Activated naive CD8-positive, alpha-beta T cell (primary cell): Measurements from ENCODE around the gene IBA57.
A peak's percentile ranks its signal among the peaks of the same experiment; 100 is the strongest.

Experiments used
- H3K27ac Mint-ChIP-seq: one replicate; pipeline ENCODE4 v1.8.0; 2021; ENCODE audit warnings: mixed read lengths
- H3K27me3 Mint-ChIP-seq: one replicate; pipeline ENCODE4 v1.8.0; 2021; ENCODE audit warnings: mixed read lengths
- H3K36me3 Mint-ChIP-seq: one replicate; pipeline ENCODE4 v1.8.0; 2021; ENCODE audit warnings: mixed read lengths
- H3K4me1 Mint-ChIP-seq: one replicate; pipeline ENCODE4 v1.8.0; 2021; ENCODE audit warnings: low read depth, mixed read lengths
- H3K4me3 Mint-ChIP-seq: one replicate; pipeline ENCODE4 v1.8.0; 2021; ENCODE audit warnings: mild to moderate bottlenecking, mixed read lengths
- H3K9me3 Mint-ChIP-seq: one replicate; pipeline ENCODE4 v1.8.0; 2021; ENCODE audit warnings: low read depth, mixed read lengths

Gene IBA57

GRCh38 chr1:228158151-228159007, 7.2 kb upstream of the IBA57 start:
- Mint-ChIP-seq H3K4me1 (peaks cover 53% of the 10 kb centered on the region), H3K4me3 (no peak overlapping the region), H3K27ac (no peak overlapping the region), H3K9me3 (no peaks in the 10 kb centered on the region), H3K27me3 (no peaks in the 10 kb centered on the region), H3K36me3 (no peaks in the 10 kb centered on the region)

DNA sequence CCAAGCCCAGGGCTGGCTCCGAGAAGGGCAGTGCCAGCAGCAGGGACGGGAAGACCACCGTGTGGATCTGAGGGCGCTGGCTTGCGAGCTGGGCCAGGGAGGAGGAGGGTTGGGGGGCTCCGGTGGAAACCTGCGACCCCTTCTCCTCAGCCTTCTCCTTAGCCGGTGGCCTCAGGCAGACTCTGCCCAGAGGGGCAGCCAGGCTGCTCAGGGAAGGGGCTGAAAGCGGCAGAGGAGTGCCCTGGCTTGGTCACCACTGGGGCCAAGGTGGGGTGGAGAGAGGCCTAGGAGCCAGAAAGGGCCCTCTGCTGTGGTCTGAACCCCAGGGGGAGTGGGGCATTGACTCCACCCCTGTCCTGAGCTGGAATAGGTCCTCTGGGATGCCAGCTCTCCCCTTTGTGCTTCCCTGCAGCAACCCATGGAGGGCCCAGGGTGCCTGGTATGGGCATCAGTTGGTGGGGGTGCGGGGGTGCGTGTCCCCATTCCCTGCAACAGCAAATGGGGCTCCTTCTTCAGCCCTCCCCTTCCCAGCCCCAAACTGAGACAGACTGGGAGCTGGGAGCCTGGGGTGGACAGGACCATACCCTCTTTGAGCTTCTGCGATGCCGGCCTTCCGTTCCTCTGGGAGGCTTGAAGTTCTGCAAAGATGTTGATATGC, 6.5 kb upstream of the IBA57 start:
- Mint-ChIP-seq H3K36me3 (no peaks in the 10 kb centered on the region), H3K9me3 (no peaks in the 10 kb centered on the region), H3K4me3 (no peak overlapping the region), H3K4me1 (peaks cover 57% of the 10 kb centered on the region), H3K27ac (no peak overlapping the region), H3K27me3 (no peaks in the 10 kb centered on the region)

DNA sequence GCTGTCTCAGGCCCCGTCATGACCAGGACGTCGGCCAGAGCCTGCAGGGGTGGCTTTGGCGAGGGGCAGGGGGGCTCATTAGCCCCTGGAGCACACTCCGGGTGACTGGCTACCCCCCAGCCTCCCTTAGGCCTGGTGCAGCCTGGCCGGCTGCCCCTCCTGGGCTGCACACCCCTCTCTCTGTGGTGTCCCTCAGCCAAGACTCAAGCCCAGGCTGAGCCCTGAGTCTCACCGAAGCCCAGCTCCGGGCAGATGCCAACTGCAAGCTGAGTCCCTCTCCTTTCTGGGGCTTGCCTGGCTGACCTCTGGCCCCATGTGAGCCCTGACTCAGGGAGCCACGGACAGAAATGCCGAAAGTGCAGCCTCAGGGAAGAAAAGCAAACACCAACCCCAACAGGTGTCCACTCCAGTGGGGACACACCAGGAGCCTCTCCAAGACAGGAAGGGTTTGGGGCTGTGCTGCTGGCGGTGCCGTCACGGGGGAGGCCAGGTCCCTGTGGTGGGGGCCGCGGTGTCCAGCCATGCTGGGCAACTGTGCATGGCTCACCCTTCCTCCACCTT, 5.3 kb upstream of the IBA57 start:
- H3K4me3 Mint-ChIP-seq: no peak overlapping the region
- H3K36me3 Mint-ChIP-seq: no peaks in the 10 kb centered on the region
- H3K27ac Mint-ChIP-seq: no peak overlapping the region
- H3K27me3 Mint-ChIP-seq: no peaks in the 10 kb centered on the region
- H3K4me1 Mint-ChIP-seq: peaks cover 56% of the 10 kb centered on the region
- no peaks in the 10 kb centered on the region for H3K9me3 Mint-ChIP-seq

- Mint-ChIP-seq H3K4me3 (no peak overlapping the region), H3K27ac (no peak overlapping the region), H3K9me3 (no peaks in the 10 kb centered on the region), H3K4me1 (peaks cover 45% of the 10 kb centered on the region), H3K36me3 (no peaks in the 10 kb centered on the region), H3K27me3 (no peaks in the 10 kb centered on the region)
Observed at GRCh38 chr1:228161362-228161761, 4.2 kb upstream of the IBA57 start.

GRCh38 chr1:228161866-228162265, 3.7 kb upstream of the IBA57 start:
- Mint-ChIP-seq H3K27ac (peak overlapping the region; percentile 75), H3K4me1 (peaks cover 46% of the 10 kb centered on the region), H3K9me3 (no peaks in the 10 kb centered on the region), H3K27me3 (no peaks in the 10 kb centered on the region), H3K36me3 (no peaks in the 10 kb centered on the region), H3K4me3 (no peak overlapping the region)

GRCh38 chr1:228162286-228163006, 3.2 kb upstream of the IBA57 start:
- Mint-ChIP-seq H3K4me1 (peaks cover 41% of the 10 kb centered on the region), H3K27ac (peak overlapping the region; percentile 75), H3K9me3 (no peaks in the 10 kb centered on the region), H3K27me3 (no peaks in the 10 kb centered on the region), H3K4me3 (no peak overlapping the region), H3K36me3 (no peaks in the 10 kb centered on the region)

DNA sequence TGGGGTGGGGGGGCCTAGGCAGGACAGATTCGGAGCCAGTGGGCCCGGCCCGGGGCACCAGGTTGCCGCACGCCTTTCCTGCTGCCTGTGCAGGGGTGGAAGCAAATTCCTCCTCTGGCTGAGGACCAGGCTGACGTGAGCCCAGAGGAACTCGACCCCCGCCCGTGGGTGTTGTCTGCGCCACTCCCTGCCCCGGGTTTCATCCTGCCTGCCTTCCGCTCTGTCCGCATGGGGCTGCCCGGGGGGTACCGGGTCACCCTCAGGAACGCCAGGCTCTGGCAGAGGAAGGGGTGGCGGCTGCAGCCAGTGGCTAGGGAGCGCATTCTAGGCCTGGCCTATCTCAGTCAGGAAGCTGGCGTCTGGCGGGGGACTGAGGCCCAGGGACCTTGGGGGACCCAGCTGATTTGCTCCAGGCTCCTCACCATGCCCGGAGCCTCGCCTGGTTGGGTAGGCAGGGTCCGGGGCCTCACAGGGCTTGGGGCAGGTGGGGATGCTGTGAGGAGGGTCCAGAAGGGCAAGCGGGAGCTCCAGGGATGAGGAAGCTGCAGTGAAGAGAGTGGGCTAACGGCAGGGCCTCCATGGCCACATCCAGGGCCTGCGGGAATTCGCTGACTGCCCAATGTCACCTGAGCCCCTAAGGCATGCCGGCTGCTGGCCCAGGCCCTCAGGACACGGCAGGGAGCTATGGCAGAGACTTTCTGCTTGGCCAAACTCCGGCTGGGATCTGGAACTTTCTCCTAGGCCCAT, 2.4 kb upstream of the IBA57 start:
- Mint-ChIP-seq H3K27me3 (no peaks in the 10 kb centered on the region), H3K9me3 (no peaks in the 10 kb centered on the region), H3K27ac (peak overlapping the region; percentile 90), H3K4me3 (no peak overlapping the region), H3K4me1 (peaks cover 44% of the 10 kb centered on the region), H3K36me3 (no peaks in the 10 kb centered on the region)

DNA sequence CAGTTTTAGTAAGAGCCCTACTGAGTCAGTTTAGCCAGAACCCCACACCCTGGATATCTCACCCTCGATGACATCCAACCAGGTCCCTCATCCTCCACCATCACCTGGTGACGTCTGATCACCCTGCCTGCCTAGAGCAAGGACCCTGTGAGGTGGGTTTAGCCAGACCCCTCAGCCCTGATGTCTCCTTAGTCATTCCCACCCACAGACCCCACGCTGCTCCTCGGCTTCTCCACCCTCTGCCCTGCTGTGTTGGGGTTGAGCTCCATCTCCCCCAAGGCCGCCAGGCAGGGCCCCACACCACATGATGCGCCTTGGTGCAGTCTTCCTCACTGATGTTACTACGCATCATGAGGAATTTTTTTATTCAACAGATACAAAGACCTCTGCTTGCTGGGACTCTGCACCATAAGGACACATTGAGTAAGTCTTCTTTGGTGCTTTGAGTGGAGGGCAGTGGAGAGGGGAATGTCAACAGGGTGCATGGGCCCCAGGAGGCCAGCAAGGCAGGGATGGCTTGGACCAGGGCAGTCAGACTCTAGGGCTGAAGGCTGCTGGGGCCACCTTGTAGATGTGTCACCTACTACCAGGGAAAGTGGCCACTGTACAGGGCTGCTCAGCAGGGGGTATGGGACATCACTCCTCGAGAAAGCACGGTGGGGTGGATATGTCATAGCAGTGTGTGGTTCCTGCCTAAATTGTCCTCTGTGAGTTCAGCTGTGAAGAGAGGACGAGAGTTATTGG, 1.7 kb upstream of the IBA57 start:
- Mint-ChIP-seq H3K4me3 (peak overlapping the region; percentile 87), H3K36me3 (no peaks in the 10 kb centered on the region), H3K9me3 (no peaks in the 10 kb centered on the region), H3K27ac (peak overlapping the region; percentile 90), H3K4me1 (peaks cover 46% of the 10 kb centered on the region), H3K27me3 (no peaks in the 10 kb centered on the region)

DNA sequence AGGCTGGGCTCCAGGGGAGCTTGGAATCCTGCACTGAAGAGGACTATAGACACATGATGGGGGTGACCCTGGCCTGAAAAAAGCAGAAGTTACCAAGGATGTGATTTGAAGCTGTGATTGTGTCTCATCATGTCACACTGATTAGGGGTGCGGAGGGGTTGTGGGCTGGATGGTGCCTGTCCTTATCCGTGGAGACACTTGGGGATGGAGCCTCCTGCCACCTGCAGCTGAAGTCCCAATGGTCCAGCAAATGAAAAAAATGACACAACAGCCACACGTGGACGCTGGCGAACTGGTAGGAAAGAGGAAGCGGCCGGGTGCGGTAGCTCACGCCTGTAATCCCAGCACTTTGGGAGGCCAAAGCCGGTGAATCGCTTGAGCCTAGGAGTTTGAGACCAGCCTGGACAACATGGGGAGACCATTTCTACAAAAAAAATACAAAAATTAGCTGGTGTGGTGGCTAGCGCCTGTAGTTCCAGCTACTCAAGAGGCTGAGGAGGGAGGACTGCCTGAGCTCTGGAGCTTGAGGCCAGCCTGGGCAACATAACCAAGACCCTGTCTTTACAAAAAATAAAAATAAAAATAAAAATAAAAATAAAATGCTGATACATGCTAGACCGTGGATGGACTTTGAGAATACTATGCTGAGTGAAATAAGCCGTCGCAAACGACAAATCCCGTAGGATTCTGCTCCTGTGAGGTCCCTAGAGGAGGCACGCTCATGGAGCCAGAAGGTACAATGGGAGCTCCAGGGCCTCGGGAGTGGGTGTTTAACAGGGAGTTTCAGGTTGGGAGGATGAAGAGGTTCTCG, 838 bp upstream of the IBA57 start:
- Mint-ChIP-seq H3K4me3 (peak overlapping the region; percentile 87), H3K27ac (peak overlapping the region; percentile 94), H3K36me3 (no peaks in the 10 kb centered on the region), H3K9me3 (no peaks in the 10 kb centered on the region), H3K27me3 (no peaks in the 10 kb centered on the region), H3K4me1 (peaks cover 47% of the 10 kb centered on the region)

DNA sequence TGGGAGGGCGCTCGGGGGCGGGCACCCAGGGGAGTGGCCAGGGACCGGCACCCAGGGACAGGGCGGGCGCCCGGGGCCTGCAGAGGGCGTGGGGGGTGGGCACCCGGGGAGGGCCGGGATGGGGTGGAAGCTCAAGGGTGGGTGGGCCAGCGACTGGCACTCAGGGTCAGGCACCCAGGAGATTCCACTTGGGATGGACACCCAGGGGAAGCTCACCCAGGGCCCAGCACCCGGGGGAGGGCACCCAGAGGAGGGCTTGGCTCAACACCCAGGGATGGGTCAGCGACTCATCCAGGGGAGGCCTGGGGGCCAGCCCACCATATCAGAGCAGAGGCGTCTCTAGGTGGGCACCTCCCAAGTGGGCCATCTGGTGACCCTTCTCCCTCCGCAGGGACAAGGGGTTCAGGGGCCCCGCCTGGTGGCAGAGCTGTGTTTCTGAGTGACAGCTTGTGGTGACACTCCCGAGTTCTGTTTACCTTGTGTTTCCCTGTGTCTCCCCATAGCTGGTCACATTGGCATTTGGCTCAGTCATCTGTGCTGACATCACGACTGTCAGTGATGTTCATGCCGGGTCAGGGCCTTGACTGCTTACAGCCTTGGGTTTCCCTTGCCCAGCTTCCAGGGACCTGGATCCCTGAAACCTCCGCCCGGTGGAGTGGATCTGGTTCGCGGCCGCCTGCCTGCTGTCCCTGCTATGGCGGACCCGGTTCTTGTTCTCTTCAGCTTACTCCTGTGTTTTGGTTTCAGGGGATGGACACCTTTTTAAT, 749 bp downstream of the IBA57 start:
- Mint-ChIP-seq H3K4me3 (peak overlapping the region; percentile 81), H3K27ac (peak overlapping the region; percentile 78), H3K9me3 (no peaks in the 10 kb centered on the region), H3K4me1 (peaks cover 46% of the 10 kb centered on the region), H3K36me3 (no peaks in the 10 kb centered on the region), H3K27me3 (no peaks in the 10 kb centered on the region)

DNA sequence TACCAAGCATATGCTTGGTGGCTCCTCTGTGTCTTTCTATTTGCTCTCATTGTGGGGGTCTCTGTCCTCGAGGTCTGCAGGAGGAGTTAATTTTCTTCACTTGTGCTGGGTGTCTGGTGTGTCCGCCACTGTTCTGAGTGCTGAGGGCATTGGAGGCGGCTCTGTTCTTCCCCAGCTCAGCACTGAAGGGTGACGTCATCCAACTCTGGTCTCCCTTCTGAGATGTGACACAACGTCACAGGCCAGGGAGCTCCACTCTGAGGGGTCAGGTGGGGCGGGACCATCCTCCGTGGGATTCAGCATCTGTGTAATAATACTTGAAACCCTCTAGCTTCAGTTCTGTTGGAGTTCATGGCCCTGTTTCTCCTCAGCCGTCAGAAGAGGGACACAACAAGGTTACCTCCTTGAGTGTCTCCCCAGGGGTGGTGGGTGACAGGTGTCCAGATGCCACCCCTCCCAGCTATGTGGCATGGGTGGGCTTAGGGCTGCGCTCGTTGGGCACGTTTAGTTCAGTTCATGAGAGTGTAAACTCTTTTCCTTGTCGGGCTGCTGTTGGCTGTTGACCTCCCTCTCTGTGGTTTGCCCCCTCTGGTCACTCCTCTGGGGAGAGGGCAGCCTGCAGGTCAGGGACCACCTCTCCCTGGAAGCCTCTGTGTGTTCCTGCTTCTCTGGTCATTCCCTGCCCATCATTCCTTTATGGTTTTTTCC, 3.1 kb downstream of the IBA57 start:
- Mint-ChIP-seq H3K4me1 (peaks cover 38% of the 10 kb centered on the region), H3K27me3 (no peaks in the 10 kb centered on the region), H3K36me3 (no peaks in the 10 kb centered on the region), H3K4me3 (no peak overlapping the region), H3K9me3 (no peaks in the 10 kb centered on the region), H3K27ac (peak overlapping the region; percentile 41)

DNA sequence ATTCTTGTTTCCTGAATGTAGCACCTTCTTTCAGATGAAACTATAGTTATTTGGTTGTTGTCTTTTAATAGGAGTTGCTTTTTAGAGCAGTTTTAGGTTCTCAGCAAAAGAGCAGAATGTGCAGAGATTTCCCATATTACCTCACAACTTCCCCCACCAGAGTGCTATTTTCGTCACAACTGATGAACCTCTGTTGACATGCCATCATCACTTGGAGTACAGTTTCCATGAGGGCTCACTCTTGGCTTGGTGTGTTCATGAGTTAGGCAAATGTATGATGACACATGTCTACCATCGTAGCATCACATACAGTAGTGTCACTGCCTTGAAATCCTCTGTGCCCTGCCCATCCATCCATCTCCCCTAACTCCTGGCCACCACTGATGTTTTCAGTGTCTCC, 3.7 kb downstream of the IBA57 start:
- Mint-ChIP-seq H3K36me3 (no peaks in the 10 kb centered on the region), H3K27ac (peak overlapping the region; percentile 41), H3K27me3 (no peaks in the 10 kb centered on the region), H3K4me3 (no peak overlapping the region), H3K9me3 (no peaks in the 10 kb centered on the region), H3K4me1 (peaks cover 32% of the 10 kb centered on the region)
